Measurements from ENCODE around the gene PCSK2.
"Not testable (repeated sequence)": the region's sequence is repeated elsewhere in the genome, so short reads cannot be mapped to it uniquely, and the experiment has no call there.

The PCSK2 gene

GRCh38 chr20:17226410-17227218 lies at the start of gene PCSK2:
PCSK2 (plus strand) TSS chr20:17227040; CDS start chr20:17227306, 266 bp downstream.
- FAIRE-seq, result no peak

- no peak for FAIRE-seq
Observed at GRCh38 chr20:17177341-17177740, 49.5 kb upstream of the PCSK2 start.

- FAIRE-seq, result no peak
Observed at GRCh38 chr20:17179840-17180239, 47.0 kb upstream of the PCSK2 start.

GRCh38 chr20:17189976-17190695 lies 36.7 kb upstream of the PCSK2 start:
- no peak for FAIRE-seq

- no peak for FAIRE-seq
Observed at GRCh38 chr20:17197041-17197440, 29.8 kb upstream of the PCSK2 start.

GRCh38 chr20:17202030-17202429 lies 24.8 kb upstream of the PCSK2 start:
- FAIRE-seq, result no peak

GRCh38 chr20:17202673-17203072 lies 24.2 kb upstream of the PCSK2 start:
- no peak for FAIRE-seq

- no peak for FAIRE-seq
Observed at GRCh38 chr20:17205084-17205813, 21.6 kb upstream of the PCSK2 start.

- no peak for FAIRE-seq
Observed at GRCh38 chr20:17210387-17210786, 16.5 kb upstream of the PCSK2 start.

- FAIRE-seq, result no peak
Observed at GRCh38 chr20:17210983-17211382, 15.9 kb upstream of the PCSK2 start.

- no peak for FAIRE-seq
Observed at GRCh38 chr20:17215167-17215566, 11.7 kb upstream of the PCSK2 start.

- not testable (repeated sequence) for FAIRE-seq
Observed at GRCh38 chr20:17219856-17220255, 7.0 kb upstream of the PCSK2 start.

- no peak for FAIRE-seq
Observed at GRCh38 chr20:17223553-17223952, 3.3 kb upstream of the PCSK2 start.

- no peak for FAIRE-seq
Observed at GRCh38 chr20:17225851-17226409, 910 bp upstream of the PCSK2 start.

- FAIRE-seq, result no peak
Observed at GRCh38 chr20:17227219-17227575, 357 bp downstream of the PCSK2 start.

GRCh38 chr20:17227669-17228623 lies 1.1 kb downstream of the PCSK2 start:
- no peak for FAIRE-seq

GRCh38 chr20:17228624-17229061 lies 1.8 kb downstream of the PCSK2 start:
- no peak for FAIRE-seq

GRCh38 chr20:17229256-17229655 lies 2.4 kb downstream of the PCSK2 start:
- no peak for FAIRE-seq

GRCh38 chr20:17233626-17234025 lies 6.8 kb downstream of the PCSK2 start:
- no peak for FAIRE-seq

GRCh38 chr20:17236766-17237165 lies 9.9 kb downstream of the PCSK2 start:
- no peak for FAIRE-seq

GRCh38 chr20:17248224-17248623 lies 21.4 kb downstream of the PCSK2 start:
- FAIRE-seq, result no peak

GRCh38 chr20:17262786-17263185 lies 35.9 kb downstream of the PCSK2 start:
- FAIRE-seq, result no peak

Measured in G401.6 (cell line).